B cell (primary cell): Measurements from ENCODE around the gene DENND1A.

Experiments used
- EZH2 ChIP-seq: IDR thresholded peaks from 2 replicates; pipeline ENCODE4 v1.6.1; 2012; ENCODE audit warnings: borderline replicate concordance, low read depth, mild to moderate bottlenecking, moderate library complexity, low read length; ENCODE audit not compliant: insufficient read depth, poor library complexity, severe bottlenecking
- TF ChIP-seq, protein P1 (sequence below): fragments of 200-600 bp; IDR thresholded peaks from one replicate; pipeline ENCODE4 v1.8.0; 2022; ENCODE audit warnings: antibody characterized with exemption, mild to moderate bottlenecking

GRCh38 chr9:123710299-123710698 lies 219.6 kb downstream of the DENND1A start:
- TF ChIP-seq, protein P1, sequence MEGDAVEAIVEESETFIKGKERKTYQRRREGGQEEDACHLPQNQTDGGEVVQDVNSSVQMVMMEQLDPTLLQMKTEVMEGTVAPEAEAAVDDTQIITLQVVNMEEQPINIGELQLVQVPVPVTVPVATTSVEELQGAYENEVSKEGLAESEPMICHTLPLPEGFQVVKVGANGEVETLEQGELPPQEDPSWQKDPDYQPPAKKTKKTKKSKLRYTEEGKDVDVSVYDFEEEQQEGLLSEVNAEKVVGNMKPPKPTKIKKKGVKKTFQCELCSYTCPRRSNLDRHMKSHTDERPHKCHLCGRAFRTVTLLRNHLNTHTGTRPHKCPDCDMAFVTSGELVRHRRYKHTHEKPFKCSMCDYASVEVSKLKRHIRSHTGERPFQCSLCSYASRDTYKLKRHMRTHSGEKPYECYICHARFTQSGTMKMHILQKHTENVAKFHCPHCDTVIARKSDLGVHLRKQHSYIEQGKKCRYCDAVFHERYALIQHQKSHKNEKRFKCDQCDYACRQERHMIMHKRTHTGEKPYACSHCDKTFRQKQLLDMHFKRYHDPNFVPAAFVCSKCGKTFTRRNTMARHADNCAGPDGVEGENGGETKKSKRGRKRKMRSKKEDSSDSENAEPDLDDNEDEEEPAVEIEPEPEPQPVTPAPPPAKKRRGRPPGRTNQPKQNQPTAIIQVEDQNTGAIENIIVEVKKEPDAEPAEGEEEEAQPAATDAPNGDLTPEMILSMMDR = no peak
- TF ChIP-seq EZH2 = no peak
